CD4-positive, alpha-beta T cell treated with Interleukin-6 at 100 ng/mL for 8 hours (primary cell): ENCODE data around the gene RPS25.
A peak's percentile ranks its signal among the peaks of the same experiment; 100 is the strongest.
"Not testable (repeated sequence)": the region's sequence is repeated elsewhere in the genome, so short reads cannot be mapped to it uniquely, and the experiment has no call there.

ENCODE experiments used
- DNase-seq: peaks from one replicate; pipeline ENCODE4 v3.0.0-alpha.2; 2020; ENCODE audit warnings: mixed read lengths, low spot score

RPS25 gene

DNA sequence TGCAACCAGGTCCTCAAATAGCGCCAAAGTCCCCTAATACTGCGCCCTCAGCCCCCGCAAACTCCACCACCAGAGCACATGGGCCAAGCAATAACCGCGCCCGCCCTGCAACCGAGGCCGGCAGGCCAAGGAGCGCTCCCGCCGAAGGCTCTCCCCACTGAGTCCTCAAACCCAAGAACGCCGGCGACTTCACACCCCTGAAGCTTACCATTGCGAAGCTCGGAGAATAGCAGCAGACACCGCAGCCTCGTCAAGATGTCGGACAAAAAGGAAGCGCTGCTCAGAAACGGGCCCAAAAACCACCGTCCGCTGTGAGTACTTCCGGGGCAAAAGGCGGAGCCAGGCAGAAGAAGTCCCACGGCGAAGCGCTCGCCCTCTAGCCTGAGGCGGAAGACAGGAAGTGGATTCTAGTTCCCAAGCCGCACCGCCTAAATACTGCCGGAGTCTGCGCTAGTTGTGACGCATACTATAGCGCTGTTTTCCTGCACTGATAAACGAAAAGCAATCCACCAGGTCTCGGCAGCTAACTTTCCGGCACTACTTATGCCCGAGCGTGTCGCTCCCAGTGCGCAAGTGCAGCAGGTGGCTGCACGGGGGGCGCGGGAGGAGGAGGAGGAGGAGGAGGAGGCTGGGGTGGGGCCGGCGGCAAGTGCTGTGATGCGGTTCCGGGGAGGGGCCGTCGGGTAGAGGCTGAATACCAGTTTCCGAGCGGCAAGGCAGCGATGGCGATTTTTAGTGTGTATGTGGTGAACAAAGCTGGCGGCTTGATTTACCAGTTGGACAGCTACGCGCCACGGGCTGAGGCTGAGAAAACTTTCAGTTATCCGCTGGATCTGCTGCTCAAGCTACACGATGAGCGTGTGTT, at the start of gene RPS25, which contains the start of gene TRAPPC4:
Gene RPS25, minus strand, starts transcription at position 270 of the 865 bp plus-strand sequence. Its CDS starts 59 bp downstream, at position 211.
Gene TRAPPC4, plus strand, starts transcription at position 693 of the 865 bp plus-strand sequence. Its CDS starts 30 bp downstream, at position 723.
- peak; percentile 95 for DNase-seq

DNA sequence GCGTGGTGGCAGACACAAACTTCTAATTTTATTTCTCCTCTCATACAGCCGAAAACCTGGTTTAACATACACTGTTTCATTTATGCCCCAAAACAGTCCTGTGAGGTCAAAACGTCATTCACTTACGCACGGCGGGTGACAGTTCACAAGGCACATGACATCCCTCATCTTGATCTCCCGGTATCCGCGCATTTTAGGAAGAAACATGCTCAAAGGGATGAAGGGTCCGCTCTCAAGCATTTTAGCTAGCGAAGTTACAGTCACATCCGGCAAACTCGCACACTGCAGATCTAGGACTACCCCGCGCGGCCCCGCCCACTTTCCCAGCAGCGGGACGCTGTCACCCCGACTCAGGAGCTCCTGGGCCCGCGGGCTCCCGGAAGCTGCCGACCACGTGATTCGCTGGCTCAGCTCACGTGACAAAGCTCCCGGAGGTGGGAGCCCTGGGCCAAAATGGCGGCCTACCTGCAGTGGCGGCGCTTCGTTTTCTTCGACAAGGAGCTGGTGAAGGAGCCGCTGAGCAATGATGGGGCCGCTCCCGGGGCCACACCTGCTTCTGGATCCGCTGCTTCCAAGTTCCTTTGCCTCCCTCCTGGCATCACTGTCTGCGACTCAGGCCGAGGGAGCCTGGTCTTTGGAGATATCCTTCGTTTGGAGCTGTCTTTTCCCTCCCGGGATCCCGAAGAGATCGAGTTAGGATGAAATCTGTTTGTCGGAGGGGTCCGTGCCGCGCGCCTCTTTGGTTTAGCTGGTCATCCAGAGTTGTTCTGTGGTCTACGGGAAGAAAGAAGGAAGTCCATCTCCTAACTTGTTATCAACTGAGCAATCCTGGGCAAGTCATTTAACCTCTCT, 49.5 kb upstream of the RPS25 start, which contains the start of gene VPS11:
Gene VPS11, plus strand, starts transcription at position 448 of the 852 bp plus-strand sequence. Its CDS starts 6 bp downstream, at position 454.
- DNase-seq: peak; percentile 98

- peak; percentile 53 for DNase-seq
These were observed 47.2 kb upstream of the RPS25 start for GRCh38 chr11:119065369-119065768.

GRCh38 chr11:119062779-119063178, 44.6 kb upstream of the RPS25 start:
- DNase-seq: no peak

GRCh38 chr11:119061256-119061655, 43.1 kb upstream of the RPS25 start:
- no peak for DNase-seq

GRCh38 chr11:119059128-119059527, 41.0 kb upstream of the RPS25 start:
- DNase-seq: not testable (repeated sequence)

DNA sequence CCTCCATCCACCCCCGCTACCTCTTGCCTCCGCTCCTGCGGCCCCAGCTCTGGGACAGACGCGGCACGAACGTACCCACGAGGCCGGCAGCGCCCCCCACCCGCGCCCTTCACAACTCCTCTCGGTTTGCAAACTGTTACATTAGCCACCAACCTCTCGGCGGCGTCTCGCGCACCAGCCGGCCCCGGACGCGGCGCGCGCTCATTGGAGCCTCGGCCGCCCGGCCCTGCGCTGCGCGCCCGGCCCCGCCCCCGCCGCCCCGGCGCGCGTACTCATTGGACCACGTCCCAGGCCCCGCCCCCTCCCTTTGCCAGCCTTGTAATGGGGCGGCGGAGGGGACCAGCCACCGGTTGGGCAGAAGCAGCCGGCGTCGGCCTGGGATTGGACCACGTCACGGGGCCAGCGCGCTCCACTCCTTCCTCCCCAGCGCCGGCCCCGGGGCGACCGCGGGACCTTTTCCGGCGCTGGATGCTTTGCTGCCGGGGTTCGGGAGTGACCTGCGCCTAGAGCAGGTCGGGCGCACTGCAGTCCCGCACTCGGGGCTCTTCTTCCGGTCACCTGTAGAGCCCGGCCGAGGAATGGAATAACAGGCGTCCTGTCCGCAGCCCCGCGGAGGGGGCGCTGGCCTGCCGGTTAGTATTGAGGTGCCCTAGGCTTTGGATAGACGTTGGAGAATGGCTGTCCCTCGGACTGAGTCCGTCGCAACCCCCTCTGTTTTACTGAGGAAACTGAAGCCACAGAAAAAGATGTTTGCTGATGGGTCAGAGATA, 39.0 kb upstream of the RPS25 start, which contains the start of gene HYOU1:
Gene HYOU1, minus strand, starts transcription at position 206 of the 770 bp plus-strand sequence. CDS start 1,045 bp downstream, outside the sequence.
- peak; percentile 98 for DNase-seq

- peak; percentile 18 for DNase-seq
These were observed 38.4 kb upstream of the RPS25 start for GRCh38 chr11:119056421-119056999.

- no peak for DNase-seq
These were observed 37.8 kb upstream of the RPS25 start for GRCh38 chr11:119055901-119056300.

DNA sequence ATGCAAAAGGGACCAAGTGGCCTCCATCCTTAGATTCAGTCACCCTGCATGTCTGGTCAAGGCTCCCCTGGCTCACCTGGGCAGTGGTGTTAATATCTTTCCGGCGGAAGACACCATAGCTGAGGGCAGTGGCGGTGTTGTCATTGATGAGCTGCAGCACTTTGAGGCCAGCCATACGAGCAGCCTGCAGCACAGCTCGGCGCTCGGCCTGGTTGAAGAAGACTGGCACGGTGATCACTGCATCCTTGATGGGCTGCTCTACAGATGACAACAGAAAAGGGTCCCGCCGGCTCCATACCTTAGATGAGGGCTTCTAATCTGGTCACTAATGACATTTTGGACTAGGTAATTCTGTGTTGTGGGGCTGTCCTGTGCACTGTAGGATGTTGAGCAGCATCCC, 36.3 kb upstream of the RPS25 start:
- no peak for DNase-seq

DNA sequence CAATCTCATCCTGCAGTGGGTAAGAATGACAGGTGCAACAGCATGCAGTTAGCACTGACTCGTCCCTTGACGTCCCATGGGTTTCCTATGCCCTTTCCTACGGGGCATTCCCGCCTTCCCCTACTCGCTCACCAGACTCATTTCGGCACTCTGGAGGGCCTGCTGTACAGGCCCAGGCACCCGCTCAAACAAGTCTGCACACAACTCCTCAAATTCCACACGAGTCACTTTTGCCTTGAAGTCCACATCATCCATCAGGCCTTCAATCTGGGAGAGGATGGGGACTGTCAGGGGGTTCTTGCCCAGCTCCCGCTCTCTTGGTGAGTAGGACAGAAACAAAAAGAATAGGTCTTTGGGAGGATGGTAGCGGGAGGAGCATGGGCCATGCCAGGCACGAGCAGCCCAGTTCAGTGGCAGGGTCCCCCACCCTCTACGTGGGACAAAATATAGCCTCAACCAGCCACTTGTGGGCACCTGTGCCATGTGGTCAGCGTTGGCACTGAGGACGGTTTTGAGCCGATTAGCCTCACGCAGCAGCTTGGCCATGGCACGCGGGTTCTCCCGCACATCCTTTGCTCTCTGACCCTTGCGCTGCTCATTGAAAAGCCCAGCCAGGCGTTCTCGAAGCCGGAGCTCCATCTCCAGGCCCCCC, 34.1 kb upstream of the RPS25 start:
- DNase-seq: no peak

DNA sequence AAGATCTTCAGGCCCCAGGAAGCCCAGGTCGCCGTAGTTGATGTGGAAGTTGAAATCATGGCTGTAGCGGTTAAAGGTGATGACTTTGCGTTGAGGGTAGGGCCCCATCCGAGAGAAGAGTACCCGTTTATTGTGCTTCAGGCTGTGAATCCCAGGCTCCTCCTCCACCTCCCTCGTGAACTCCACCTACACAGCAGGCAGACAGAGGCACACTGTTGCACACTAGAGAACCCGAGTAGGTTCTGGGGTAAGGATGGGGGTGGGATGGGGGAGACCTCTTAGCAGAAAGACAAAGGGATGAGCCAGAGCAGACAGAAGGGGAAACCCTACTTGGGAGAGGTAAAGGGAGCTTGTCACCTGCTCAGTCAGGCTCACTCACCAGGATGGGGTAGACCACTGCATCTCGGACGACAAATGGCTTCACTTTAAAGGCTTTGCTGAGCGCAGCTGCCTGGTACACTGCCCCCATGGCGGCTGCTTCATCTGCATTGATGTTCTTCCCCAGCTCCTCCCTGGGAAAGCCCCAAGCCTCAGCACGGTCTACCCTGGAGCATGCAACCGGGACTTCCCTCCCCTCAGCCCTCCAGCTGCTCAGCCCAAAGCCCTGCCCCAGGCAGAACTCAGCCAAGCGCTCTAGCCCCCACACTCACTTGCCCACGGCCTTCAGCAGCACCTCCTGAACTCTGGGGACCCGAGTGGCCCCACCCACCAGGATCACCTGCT, 33.5 kb upstream of the RPS25 start:
- DNase-seq: no peak

- DNase-seq: no peak
These were observed 30.9 kb upstream of the RPS25 start for GRCh38 chr11:119049081-119049480.

- DNase-seq: no peak
These were observed 30.5 kb upstream of the RPS25 start for GRCh38 chr11:119048644-119049043.

GRCh38 chr11:119047205-119047604, 29.1 kb upstream of the RPS25 start:
- no peak for DNase-seq

DNA sequence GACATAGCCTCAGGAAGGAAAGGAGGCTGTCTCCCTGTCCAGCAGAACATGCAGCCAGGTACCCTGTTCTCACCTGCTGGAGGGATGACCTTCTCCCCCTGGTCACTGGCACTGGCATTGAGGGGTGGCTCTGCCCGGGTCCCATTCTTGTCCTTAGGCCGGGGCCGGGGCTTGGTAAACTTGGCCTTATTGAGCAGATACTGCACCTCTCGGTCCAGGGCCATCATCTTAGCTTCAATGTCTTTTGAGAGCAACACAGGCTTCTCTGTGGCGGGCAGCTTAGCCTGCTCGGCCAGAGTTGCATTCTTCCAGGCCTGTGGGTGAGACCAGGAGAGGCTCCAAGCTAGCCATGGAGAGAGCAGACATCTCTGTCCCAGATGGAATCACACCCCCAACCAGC, 28.3 kb upstream of the RPS25 start:
- DNase-seq: no peak

DNA sequence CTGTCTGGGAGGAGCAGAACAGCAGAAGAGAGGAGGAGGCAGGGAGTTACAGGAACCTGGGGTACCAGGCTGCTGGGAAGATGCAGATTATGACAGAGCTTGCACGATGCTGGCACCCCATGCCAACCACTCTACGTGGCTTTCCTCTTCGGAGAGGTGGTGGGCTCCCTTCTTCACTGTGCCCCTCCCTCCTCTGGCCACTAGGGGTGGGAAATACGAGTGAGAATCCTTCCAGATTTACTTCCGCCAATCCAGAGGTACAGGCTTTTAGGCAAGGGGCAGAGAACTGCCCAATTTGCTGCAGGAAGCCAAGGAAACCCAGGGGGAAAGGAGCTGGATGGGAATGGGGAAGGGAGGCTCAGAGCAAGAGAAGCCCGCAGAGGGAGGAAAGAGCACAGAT, 26.6 kb upstream of the RPS25 start:
- DNase-seq: no peak

- DNase-seq: no peak
These were observed 24.8 kb upstream of the RPS25 start for GRCh38 chr11:119042927-119043326.

DNA sequence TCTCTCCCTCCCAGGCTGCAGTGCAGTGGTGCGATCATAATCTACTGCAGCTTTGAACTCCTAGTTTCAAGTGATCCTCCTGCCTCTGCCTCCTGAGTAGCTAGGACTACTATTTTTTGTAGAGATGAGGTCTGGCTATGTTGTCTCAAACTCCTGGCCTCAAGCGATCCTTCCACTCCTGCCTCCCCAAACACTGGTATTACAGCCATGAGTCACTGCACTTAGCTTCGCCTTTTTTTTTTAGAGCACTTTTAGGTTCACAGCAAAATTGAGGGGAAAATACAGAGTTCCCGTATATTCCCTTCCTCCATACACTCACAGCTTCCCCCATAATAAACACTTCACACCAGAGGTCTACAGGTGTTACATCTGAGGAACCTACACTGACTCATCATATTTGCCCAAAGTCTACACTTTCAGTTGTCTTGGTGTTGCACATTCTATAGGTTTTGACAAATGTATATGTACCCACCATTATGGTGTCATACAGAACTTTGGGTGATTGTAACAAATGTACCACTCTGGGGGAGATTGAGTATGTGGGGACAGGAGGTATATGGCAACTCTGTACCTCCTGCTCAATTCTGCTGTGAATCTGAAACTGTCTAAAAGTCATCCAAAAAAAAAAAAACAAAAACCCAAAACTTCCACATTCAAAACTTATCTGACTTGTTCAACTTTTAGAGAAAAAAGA, 23.8 kb upstream of the RPS25 start:
- no peak for DNase-seq
